Fibroblast of peridontal ligament (primary cell): ENCODE results near the gene ATP6V0A4.

Experiments
- DNase-seq: peaks from one replicate; pipeline ENCODE4 v3.0.0-alpha.2; 2010; ENCODE audit errors: extremely low read depth

ATP6V0A4 gene

DNA sequence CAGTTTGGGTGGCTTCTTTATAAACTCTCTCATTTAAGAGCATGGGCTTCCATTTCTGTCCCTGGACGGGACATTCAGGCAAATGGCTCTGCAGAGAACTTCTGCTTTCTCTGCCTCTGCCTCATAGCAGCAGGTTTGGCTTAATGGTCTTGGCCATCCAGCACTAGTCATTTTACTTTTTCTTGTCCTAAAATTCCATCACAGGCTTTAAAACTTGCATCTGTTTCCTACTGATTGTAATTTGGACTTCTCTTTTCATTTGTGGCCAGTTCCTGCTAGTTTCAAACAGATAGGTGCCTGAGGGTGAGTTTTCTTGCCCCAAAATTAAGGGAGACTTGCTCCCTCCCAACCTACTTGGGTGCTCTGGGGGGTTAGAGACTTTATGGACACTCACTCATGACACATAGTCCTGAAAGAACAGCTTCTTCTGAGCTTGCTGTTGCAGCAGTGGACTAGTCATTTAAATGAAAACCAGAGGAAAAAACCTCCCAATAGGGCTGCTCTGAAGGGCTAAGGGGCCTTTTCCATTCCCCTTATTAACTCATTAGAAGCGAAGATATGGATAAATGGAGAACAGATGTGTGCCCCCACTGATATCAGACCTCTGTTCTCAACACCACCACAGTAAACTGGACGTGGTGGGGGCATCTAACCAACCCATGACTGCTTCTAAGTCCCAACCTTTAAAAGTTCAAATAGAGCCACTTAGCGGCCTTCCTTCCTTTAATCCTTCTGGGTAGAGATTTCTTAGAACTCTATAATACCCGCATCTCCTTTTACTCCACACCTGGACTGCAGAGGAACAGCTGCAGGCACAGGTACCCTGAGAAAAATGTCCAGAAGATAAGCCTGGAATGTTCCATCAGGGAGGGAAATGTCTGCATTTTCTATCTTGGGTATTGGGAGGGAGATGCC lies 135.7 kb downstream of the ATP6V0A4 start:
- no peak for DNase-seq

DNA sequence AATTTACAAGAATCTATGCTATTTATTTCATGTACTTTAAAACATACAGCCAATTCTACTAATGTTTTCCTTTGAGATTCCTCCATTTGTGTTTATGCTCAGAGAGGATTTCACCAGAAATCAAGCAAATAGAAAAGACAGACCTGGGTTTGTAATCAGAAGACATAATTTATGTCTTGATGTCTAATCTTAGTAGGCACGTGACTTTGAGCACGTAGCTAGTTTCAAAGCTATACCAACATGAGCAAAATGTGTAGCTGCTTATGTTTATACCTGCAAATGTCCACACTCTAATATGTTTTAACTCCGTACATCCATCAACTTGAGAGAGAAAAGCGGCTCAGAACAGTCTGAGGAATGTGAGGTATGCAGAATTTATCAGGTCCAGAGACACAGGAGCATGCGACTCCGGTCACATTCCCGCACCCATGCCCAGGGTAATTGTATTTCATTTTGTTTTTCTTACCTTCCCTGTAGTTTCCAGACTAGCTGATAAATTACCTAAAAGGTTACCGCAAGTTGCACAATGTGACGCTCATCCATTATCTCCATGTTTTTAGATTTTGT lies 136.8 kb downstream of the ATP6V0A4 start:
- no peak for DNase-seq

DNA sequence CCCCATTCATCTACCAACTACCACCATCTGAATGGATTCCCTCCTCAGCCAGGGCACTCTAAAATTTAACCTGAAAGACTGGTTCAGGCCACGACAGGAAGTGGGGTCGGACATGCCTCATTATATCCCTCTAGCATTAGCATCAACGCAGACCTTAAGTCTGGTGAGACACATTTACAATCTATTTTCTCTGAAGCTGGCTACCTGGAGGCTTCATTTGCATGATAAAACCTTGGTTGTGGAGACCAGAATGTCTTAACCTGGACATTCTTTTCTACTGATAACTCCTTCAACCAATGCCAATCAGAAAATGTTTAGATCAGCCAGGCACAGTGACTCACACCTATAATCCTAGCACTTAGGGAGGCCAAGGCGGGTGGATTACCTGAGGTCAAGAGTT lies 139.1 kb downstream of the ATP6V0A4 start:
- no peak for DNase-seq

DNA sequence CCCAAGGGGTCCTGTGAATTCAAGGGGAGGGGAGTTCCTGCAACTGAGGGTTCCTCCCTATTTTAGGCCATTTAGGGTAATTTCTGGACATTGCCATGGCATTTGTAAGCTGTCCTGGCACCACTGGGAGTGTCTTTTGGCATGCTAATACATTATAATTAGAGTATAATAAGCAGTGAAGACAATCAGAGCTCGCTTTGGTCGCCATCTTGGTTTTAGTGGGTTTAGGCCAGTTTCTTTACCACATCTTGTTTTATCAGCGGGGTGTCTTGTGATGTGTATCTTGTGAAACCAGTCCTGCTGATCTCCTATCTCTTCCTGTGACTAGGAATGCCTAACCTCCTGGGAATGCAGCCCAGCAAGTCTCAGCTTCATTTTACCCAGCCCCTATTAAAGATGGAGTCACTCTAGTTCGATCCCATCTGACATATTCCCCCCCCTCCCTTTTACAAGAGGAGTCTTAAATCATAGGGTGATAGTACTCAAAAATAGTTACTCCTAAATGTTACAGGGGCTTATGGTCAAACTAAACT lies 140.1 kb downstream of the ATP6V0A4 start:
- DNase-seq: no peak

DNA sequence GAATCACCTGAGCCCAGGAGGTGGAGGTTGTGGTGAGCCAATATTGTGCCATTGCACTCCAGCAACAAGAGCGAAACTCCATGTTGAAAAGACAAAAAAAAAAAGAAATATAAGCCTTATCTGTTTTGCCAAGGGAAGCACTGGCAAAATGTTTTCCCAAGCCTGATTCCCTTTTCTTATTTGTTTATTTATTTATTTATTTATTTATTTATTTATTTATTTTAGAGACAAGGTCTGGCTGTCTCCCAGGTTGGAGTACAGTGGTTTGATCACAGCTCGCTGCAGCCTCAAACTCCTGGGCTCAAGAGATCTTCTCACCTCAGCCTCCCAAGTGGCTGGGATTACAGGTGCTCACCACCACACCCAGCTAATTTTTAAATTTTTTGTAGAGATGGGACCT lies 141.0 kb downstream of the ATP6V0A4 start:
- DNase-seq: no peak
